ENCODE measurements around the gene TMEM215. TPM values are rescaled to one million over a fixed set of nuclear protein-coding genes. Genes with fewer than 3 reads are reported as not detected.
"Not testable (repeated sequence)": the region's sequence is repeated elsewhere in the genome, so short reads cannot be mapped to it uniquely, and the experiment has no call there.

Gene TMEM215
- total and polyA plus RNA-seq, 8 donors, result 0.09 TPM; not detected in 7

GRCh38 chr9:32775283-32775682 is 8.1 kb upstream of the TMEM215 start:
- no peaks in the 10 kb centered on the region for H3K9me3 ChIP-seq
- H3K27ac ChIP-seq, result no peak overlapping the region
- H3K27me3 ChIP-seq, result peaks cover 0 to 3% (median 0%) of the 10 kb centered on the region in 4 donors
- ATAC-seq, result no peak
- intact Hi-C loops (cut with DNase I), result no loop called here
- FAIRE-seq, result no peak
- DNase-seq, result no peak
- H3K36me3 ChIP-seq, result no peaks in the 10 kb centered on the region
- H3K4me1 ChIP-seq, result no peaks in the 10 kb centered on the region
- TF ChIP-seq CTCF (IDR thresholded peaks at IDR 0.05), result no peak
- no peak overlapping the region for H3K4me3 ChIP-seq
- 28 to 31% methylated on average over 1 of the region's 1 CpG for WGBS, 2 donors

DNA sequence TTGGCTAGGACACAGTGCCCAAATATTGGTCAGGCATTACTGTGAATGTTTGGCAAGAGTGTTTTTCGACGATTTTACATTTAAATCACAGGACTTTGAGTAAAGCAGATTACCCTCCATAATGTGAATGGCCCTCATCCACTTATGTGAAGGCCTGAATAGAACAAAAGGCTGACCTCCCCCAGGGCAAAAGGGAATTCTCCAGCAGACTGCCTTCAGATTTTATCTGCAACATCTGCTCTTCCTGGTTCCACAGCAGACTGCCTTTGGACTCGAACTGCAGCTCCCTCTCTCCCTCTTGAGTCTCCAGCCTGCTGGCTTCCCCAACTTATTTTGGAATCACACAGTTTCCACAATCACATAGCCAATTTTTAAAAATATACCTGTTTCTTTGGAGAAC is 7.1 kb upstream of the TMEM215 start:
- FAIRE-seq (no peak), DNase-seq (no peak), ATAC-seq (no peak)
- Histone ChIP-seq H3K27ac (no peak overlapping the region), H3K4me1 (no peaks in the 10 kb centered on the region), H3K9me3 (no peaks in the 10 kb centered on the region), H3K4me3 (no peak overlapping the region), H3K27me3 (peaks cover 0 to 3% (median 0%) of the 10 kb centered on the region in 4 donors), H3K36me3 (no peaks in the 10 kb centered on the region)
- intact Hi-C loops (cut with DNase I), result no loop called here
- no peak for TF ChIP-seq CTCF (IDR thresholded peaks at IDR 0.05)
- WGBS, 2 donors, result 41 to 72% methylated on average over 3 of the region's 3 CpGs

- no peak overlapping the region for H3K27ac ChIP-seq
- ATAC-seq (no peak), DNase-seq (peak in 3 of 6 donors; percentile 19 to 63 (median 53)), FAIRE-seq (no peak)
- peak overlapping the region in 1 of 4 donors; percentile 10 for H3K4me3 ChIP-seq
- no peaks in the 10 kb centered on the region for H3K9me3 ChIP-seq
- no peak for TF ChIP-seq CTCF (IDR thresholded peaks at IDR 0.05)
- intact Hi-C loops (cut with DNase I), result no loop called here
- WGBS, 2 donors, result 2% methylated on average over 41 to 45 of the region's 45 CpGs
- no peaks in the 10 kb centered on the region for H3K4me1 ChIP-seq
- no peaks in the 10 kb centered on the region for H3K36me3 ChIP-seq
- peaks cover 0 to 16% (median 0%) of the 10 kb centered on the region in 4 donors for H3K27me3 ChIP-seq
These were observed 718 bp upstream of the TMEM215 start for GRCh38 chr9:32782476-32783167.

- WGBS, 2 donors, result 26 to 44% methylated on average over 2 of the region's 2 CpGs
- H3K4me1 ChIP-seq, result no peaks in the 10 kb centered on the region
- FAIRE-seq, result no peak
- no peak for DNase-seq
- no peak overlapping the region for H3K27ac ChIP-seq
- no peaks in the 10 kb centered on the region for H3K36me3 ChIP-seq
- intact Hi-C loops (cut with DNase I), result no loop called here
- H3K9me3 ChIP-seq, result no peaks in the 10 kb centered on the region
- H3K27me3 ChIP-seq, result peaks cover 0 to 11% (median 0%) of the 10 kb centered on the region in 4 donors
- ATAC-seq, result no peak
- TF ChIP-seq CTCF (IDR thresholded peaks at IDR 0.05), result no peak
- H3K4me3 ChIP-seq, result no peak overlapping the region
These were observed 4.5 kb downstream of the TMEM215 start for GRCh38 chr9:32787816-32788215.

DNA sequence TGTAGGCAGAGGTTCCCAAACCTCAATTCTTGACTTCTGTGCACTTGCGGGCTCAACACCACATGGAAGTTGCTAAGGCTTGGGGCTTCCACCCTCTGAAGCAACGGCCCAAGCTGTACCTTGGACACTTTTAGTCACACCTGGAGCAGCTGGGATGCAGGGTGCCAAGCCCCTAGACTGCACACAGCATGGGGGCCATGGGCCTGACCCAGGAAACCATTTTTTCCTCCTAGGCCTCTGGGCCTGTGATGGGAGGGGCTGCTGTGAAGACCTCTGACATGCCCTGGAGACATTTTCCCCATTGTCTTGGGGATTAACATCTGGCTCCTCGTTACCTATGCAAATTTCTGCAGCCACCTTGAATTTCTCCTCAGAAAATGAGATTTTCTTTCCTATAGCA is 12.7 kb downstream of the TMEM215 start:
- H3K27me3 ChIP-seq; H3K27ac ChIP-seq; ATAC-seq; intact Hi-C loops (cut with DNase I); DNase-seq; H3K36me3 ChIP-seq; H3K9me3 ChIP-seq; FAIRE-seq; H3K4me3 ChIP-seq; H3K4me1 ChIP-seq: not testable (repeated sequence)
- 36 to 37% methylated on average over 3 of the region's 3 CpGs for WGBS, 2 donors
